K562 (cell line): Measurements from ENCODE around the gene PRXL2A. TPM values are rescaled to one million over a fixed set of nuclear protein-coding genes. Genes with fewer than 3 reads are reported as not detected.

Source experiments
- CBFA2T3 ChIP-seq: fragments of 450-650 bp; IDR thresholded peaks from 2 replicates; pipeline ENCODE4 v1.6.1; 2017
- FOXJ3 ChIP-seq: sonication (generic); formaldehyde crosslinking; IDR thresholded peaks from 2 replicates; pipeline ENCODE4 v1.4.0; 2020; ENCODE audit warnings: mild to moderate bottlenecking, missing genetic modification reagents
- GATAD2A ChIP-seq: fragments of 450-650 bp; IDR thresholded peaks from 2 replicates; pipeline ENCODE4 v1.6.1; 2017
- JUN ChIP-seq, 2 experiments: sonication (generic) in 1 of 2; formaldehyde crosslinking in 1 of 2; IDR thresholded peaks; 2 replicates each; pipeline versions ENCODE4 v1.6.1 to v1.8.0; 2012 to 2022; ENCODE audit warnings: borderline replicate concordance in 2 of 2, mild to moderate bottlenecking in 2 of 2, improper control_type of control experiment in 1 of 2, low read depth in 1 of 2, low read length in 1 of 2, missing genetic modification reagents in 1 of 2
- KDM5B ChIP-seq: fragments of 200-600 bp; sonication (generic); IDR thresholded peaks from 2 replicates; pipeline ENCODE4 v1.6.1; 2012; ENCODE audit warnings: low read depth, mild to moderate bottlenecking, moderate library complexity, low read length, control low read depth, inconsistent platforms; ENCODE audit not compliant: insufficient replicate concordance
- LARP7 ChIP-seq: fragments of 450-650 bp; IDR thresholded peaks from 2 replicates; pipeline ENCODE4 v1.6.1; 2016
- MAFF ChIP-seq: IDR thresholded peaks from 2 replicates; pipeline ENCODE4 v1.6.1; 2012; ENCODE audit warnings: low read length, improper control_type of control experiment
- MBD2 ChIP-seq: sonication (generic); IDR thresholded peaks from 2 replicates; pipeline ENCODE4 v1.6.1; 2016; ENCODE audit warnings: low read depth, borderline replicate concordance
- NCOA4 ChIP-seq: fragments of 450-650 bp; IDR thresholded peaks from 2 replicates; pipeline ENCODE4 v1.6.1; 2018; ENCODE audit warnings: mild to moderate bottlenecking; ENCODE audit not compliant: partially characterized antibody
- SP1 ChIP-seq: sonication (generic); formaldehyde crosslinking; IDR thresholded peaks from 2 replicates; pipeline ENCODE4 v1.8.1; 2022; ENCODE audit warnings: mild to moderate bottlenecking, missing genetic modification reagents
- TAF7 ChIP-seq: fragments of 450-650 bp; IDR thresholded peaks from 2 replicates; pipeline ENCODE4 v1.6.1; 2016; ENCODE audit warnings: missing genetic modification characterization, missing compliant biosample characterization
- ZBTB7A ChIP-seq: IDR thresholded peaks from 2 replicates; pipeline ENCODE4 v1.6.1; 2011; ENCODE audit warnings: low read depth, mild to moderate bottlenecking, low read length, moderate library complexity, borderline replicate concordance; ENCODE audit not compliant: control insufficient read depth
- ZNF263 ChIP-seq: sonication (generic); formaldehyde crosslinking; IDR thresholded peaks from 2 replicates; pipeline ENCODE4 v1.8.0; 2022; ENCODE audit warnings: mild to moderate bottlenecking, missing genetic modification reagents, borderline replicate concordance
- ZNF41 ChIP-seq: fragments of 250-450 bp; sonication (Bioruptor Pico); conservative IDR thresholded peaks from 2 replicates; pipeline ENCODE4 v1.4.0; 2020; ENCODE audit warnings: mild to moderate bottlenecking
- ZNF431 ChIP-seq: sonication (generic); formaldehyde crosslinking; IDR thresholded peaks from 2 replicates; pipeline ENCODE4 v1.8.0; 2022; ENCODE audit warnings: mild to moderate bottlenecking, missing genetic modification reagents
- ZNF561 ChIP-seq: fragments of 450-650 bp; formaldehyde crosslinking; conservative IDR thresholded peaks from 2 replicates; pipeline ENCODE4 v1.4.0; 2020; ENCODE audit warnings: mild to moderate bottlenecking, moderate library complexity
- polyA plus RNA-seq, 8 experiments: library from polyadenylated mRNA; depleted of rRNA in 4 of 8; stranded (reverse) in 5 of 8; unstranded in 3 of 8; fragments of >200 nt; fragmentation: Nextera tagmentation in 2 of 8; fragmentation: Illumina TruSeq in 1 of 8; extraction: Ambion mirVana in 2 of 8; extraction: Trizol in 1 of 8; gene quantifications; 2 replicates each; pipeline versions ENCODE4 v1.2.1 to v1.2.3, GENCODE V29; 2011 to 2014; ENCODE audit warnings: inconsistent platforms in 1 of 8, missing spikeins in 1 of 8
- total RNA-seq, 7 experiments: library from RNA; depleted of rRNA in 6 of 7; stranded (reverse); fragments of >200 nt in 6 of 7; fragmentation: Illumina TruSeq in 2 of 7; extraction: Trizol in 2 of 7; gene quantifications; 2 replicates each; pipeline versions ENCODE4 v1.2.1 to v1.2.3, GENCODE V29; 2011 to 2021; ENCODE audit warnings: low replicate concordance in 1 of 7
- TF ChIP-seq, protein P1 (sequence below), 2 experiments: fragments of 450-650 bp; IDR thresholded peaks; 2 replicates each; pipeline ENCODE4 v1.6.1; 2016; ENCODE audit warnings: mild to moderate bottlenecking in 2 of 2, borderline replicate concordance in 1 of 2, low read depth in 1 of 2, moderate library complexity in 1 of 2
- TF ChIP-seq, protein P2 (sequence below), 2 experiments: IDR thresholded peaks in 1 of 2; conservative IDR thresholded peaks in 1 of 2; 2 replicates each; pipeline ENCODE4 v1.6.1; 2016; ENCODE audit warnings: low read depth in 2 of 2, mild to moderate bottlenecking in 1 of 2, missing compliant biosample characterization in 1 of 2, missing genetic modification characterization in 1 of 2, moderate library complexity in 1 of 2

The PRXL2A gene
- total and polyA plus RNA-seq, 9 of the 15 experiments (the other 6 are each of a cell fraction or from before 2014, with no cell fraction given), result 0.14 to 1.2 (median 0.75) TPM

DNA sequence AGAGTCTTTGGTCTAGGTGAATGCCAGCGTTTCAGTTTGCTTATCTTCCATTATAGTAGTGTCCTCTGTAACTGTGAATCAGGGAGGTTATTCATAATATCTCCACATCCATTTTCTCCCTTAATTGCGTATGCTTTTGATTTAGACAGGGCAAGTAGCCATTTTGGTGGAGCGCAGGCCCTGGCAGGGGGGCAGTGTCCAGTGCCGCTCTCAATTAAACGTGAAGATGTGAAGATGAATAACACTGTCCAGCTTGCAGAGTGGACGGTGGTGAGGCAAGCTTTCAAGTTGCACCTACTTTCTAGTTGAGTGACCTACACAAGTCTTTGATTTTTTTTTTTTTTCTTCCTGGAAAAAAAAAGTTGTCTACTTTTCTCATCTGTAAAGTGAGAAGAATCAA, 50.3 kb downstream of the PRXL2A start (continued):
- TF ChIP-seq, protein P1, sequence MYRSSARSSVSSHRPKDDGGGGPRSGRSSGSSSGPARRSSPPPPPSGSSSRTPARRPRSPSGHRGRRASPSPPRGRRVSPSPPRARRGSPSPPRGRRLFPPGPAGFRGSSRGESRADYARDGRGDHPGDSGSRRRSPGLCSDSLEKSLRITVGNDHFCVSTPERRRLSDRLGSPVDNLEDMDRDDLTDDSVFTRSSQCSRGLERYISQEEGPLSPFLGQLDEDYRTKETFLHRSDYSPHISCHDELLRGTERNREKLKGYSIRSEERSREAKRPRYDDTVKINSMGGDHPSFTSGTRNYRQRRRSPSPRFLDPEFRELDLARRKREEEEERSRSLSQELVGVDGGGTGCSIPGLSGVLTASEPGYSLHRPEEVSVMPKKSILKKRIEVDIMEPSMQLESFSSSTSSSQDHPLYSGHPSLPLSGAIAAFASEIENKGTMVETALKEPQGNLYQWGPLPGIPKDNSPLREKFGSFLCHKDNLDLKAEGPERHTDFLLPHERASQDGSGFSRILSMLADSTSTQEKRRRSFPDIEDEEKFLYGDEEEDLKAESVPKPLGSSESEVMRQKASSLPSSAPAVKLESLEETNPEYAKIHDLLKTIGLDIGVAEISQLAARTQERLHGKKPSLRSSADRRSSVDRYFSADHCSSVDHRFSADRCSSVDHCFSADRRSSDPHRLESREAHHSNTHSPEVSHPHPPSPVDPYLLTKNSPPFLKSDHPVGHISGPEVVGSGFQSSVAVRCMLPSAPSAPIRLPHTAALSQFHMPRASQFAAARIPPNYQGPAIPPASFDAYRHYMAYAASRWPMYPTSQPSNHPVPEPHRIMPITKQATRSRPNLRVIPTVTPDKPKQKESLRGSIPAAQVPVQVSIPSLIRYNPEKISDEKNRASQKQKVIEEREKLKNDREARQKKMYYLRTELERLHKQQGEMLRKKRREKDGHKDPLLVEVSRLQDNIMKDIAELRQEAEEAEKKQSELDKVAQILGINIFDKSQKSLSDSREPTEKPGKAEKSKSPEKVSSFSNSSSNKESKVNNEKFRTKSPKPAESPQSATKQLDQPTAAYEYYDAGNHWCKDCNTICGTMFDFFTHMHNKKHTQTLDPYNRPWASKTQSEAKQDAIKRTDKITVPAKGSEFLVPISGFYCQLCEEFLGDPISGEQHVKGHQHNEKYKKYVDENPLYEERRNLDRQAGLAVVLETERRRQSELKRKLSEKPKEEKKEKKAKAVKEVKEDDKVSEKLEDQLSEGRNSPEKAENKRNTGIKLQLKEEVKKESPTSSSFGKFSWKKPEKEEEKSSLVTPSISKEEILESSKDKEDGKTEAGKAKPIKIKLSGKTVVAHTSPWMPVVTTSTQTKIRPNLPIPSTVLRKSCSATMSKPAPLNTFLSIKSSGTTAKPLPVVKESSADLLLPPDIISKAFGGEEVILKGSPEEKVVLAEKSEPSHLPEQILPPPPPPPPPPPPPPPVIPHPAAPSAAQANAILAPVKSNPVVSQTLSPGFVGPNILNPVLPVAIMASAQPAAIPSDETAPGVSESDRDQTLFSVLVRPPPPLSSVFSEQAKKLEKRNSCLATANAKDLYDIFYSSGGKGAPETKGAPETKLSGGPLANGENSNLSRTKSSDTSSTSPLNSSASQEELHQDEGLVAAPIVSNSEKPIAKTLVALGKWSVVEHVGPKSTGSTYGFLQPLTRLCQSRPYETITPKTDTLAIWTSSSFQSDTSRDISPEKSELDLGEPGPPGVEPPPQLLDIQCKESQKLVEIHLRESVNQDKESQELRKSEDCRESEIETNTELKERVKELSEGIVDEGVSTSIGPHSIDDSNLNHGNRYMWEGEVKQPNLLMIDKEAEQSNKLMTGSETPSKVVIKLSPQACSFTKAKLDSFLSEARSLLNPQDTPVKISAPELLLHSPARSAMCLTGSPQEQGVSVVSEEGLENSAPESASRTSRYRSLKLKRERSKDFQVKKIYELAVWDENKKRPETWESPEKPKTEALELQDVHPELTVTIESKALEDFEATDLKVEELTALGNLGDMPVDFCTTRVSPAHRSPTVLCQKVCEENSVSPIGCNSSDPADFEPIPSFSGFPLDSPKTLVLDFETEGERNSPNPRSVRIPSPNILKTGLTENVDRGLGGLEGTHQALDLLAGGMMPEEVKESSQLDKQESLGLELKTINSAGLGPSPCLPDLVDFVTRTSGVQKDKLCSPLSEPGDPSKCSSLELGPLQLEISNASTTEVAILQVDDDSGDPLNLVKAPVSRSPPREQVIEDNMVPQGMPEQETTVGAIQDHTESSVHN (IDR thresholded peaks at IDR 0.05; ENCODE audit: borderline replicate concordance in 1 of 2, low read depth in 1 of 2), result no peak
- TF ChIP-seq ZNF41 (no peak), KDM5B (no peak), LARP7 (no peak), ZNF431 (no peak), GATAD2A (no peak), CBFA2T3 (no peak), JUN (IDR thresholded peaks at IDR 0.05; ENCODE audit: borderline replicate concordance, low read depth, low read length) (no peak), JUN (CRISPR knock-in tag; IDR thresholded peaks at IDR 0.05; ENCODE audit: borderline replicate concordance) (no peak), ZNF263 (CRISPR knock-in tag) (no peak), ZBTB7A (no peak), ZNF561 (CRISPR knock-in tag) (no peak), NCOA4 (no peak), MBD2 (peak; percentile 1; the same call in 1 of the 2 replicates), MAFF (0 out of 2 replicates have a peak, but pooled peaks have one; percentile 11), TAF7 (tag) (0 out of 2 replicates have a peak, but pooled peaks have one; percentile 17), FOXJ3 (CRISPR knock-in tag) (no peak), SP1 (no peak)
- TF ChIP-seq, protein P2, sequence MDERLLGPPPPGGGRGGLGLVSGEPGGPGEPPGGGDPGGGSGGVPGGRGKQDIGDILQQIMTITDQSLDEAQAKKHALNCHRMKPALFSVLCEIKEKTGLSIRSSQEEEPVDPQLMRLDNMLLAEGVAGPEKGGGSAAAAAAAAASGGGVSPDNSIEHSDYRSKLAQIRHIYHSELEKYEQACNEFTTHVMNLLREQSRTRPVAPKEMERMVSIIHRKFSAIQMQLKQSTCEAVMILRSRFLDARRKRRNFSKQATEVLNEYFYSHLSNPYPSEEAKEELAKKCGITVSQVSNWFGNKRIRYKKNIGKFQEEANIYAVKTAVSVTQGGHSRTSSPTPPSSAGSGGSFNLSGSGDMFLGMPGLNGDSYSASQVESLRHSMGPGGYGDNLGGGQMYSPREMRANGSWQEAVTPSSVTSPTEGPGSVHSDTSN (CRISPR knock-in tag; IDR thresholded peaks at IDR 0.05; ENCODE audit: low read depth), result no peak
- TF ChIP-seq, protein P2 (tag; conservative IDR thresholded peaks at IDR 0.05; ENCODE audit: low read depth), result 0 out of 2 replicates have a peak, but pooled peaks have one; percentile 7
